GM18873 (cell line): ENCODE results near the gene VGLL3.
"Not testable (repeated sequence)": the region's sequence is repeated elsewhere in the genome, so short reads cannot be mapped to it uniquely, and the experiment has no call there.

Experiments used
- ATAC-seq: cut with Tn5 transposase; IDR thresholded peaks from one replicate; pipeline ENCODE4 v1.9.1; 2021; ENCODE audit warnings: mild to moderate bottlenecking, moderate library complexity, moderate number of reproducible peaks; ENCODE audit not compliant: unreplicated experiment, low FRiP score

Gene VGLL3

GRCh38 chr3:86990012-86990733 is 776 bp downstream of the VGLL3 start:
- no peak for ATAC-seq

GRCh38 chr3:86989611-86990010 is 1.3 kb downstream of the VGLL3 start:
- no peak for ATAC-seq

- no peak for ATAC-seq
Observed at GRCh38 chr3:86989006-86989405, 1.9 kb downstream of the VGLL3 start.

GRCh38 chr3:86988235-86988634 is 2.7 kb downstream of the VGLL3 start:
- ATAC-seq: no peak

- ATAC-seq: no peak
Observed at GRCh38 chr3:86987421-86987715, 3.6 kb downstream of the VGLL3 start.

- ATAC-seq: no peak
Observed at GRCh38 chr3:86986671-86987420, 4.1 kb downstream of the VGLL3 start.

- ATAC-seq: no peak
Observed at GRCh38 chr3:86985181-86985826, 5.6 kb downstream of the VGLL3 start.

GRCh38 chr3:86984271-86984670 is 6.7 kb downstream of the VGLL3 start:
- no peak for ATAC-seq

- no peak for ATAC-seq
Observed at GRCh38 chr3:86982883-86983282, 8.1 kb downstream of the VGLL3 start.

GRCh38 chr3:86978111-86978551 is 12.8 kb downstream of the VGLL3 start:
- no peak for ATAC-seq

- ATAC-seq: no peak
Observed at GRCh38 chr3:86976219-86976618, 14.7 kb downstream of the VGLL3 start.

GRCh38 chr3:86974177-86974576 is 16.8 kb downstream of the VGLL3 start:
- not testable (repeated sequence) for ATAC-seq

GRCh38 chr3:86973440-86973839 is 17.5 kb downstream of the VGLL3 start:
- no peak for ATAC-seq

GRCh38 chr3:86969500-86970189 is 21.3 kb downstream of the VGLL3 start:
- no peak for ATAC-seq

GRCh38 chr3:86968244-86968932 is 22.6 kb downstream of the VGLL3 start:
- no peak for ATAC-seq

GRCh38 chr3:86967062-86967461 is 23.9 kb downstream of the VGLL3 start:
- no peak for ATAC-seq

GRCh38 chr3:86965166-86965565 is 25.8 kb downstream of the VGLL3 start:
- no peak for ATAC-seq

- no peak for ATAC-seq
Observed at GRCh38 chr3:86963611-86964010, 27.3 kb downstream of the VGLL3 start.

- ATAC-seq: no peak
Observed at GRCh38 chr3:86961297-86961696, 29.7 kb downstream of the VGLL3 start.

GRCh38 chr3:86960550-86960949 is 30.4 kb downstream of the VGLL3 start:
- ATAC-seq: no peak
